ENCODE data around the gene GAPVD1.
"Not testable (repeated sequence)": the region's sequence is repeated elsewhere in the genome, so short reads cannot be mapped to it uniquely, and the experiment has no call there.

GAPVD1 gene

DNA sequence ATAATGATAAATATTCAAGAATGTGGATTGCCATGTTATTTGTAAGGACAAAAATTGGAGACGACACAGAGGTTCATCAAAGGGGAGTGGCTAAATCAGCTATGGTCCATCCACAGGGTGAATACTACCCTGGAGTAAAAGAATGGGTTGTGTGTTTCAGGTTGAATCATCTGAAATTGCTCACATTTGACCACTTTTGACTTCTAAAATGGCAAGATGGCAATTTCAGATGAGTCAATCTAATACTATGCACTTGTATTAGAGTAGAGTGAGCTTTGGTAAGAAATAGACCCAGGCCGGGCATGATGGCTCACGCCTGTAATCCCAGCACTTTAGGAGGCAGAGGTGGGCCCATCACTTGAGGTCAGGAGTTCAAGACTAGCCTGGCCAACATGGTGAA lies 131.8 kb downstream of the GAPVD1 start:
- ChIA-PET CTCF (no interaction called here), POLR2A (no interaction called here)
- no peak overlapping the region for H3K4me3 ChIP-seq (ENCODE audit: low read depth, low read length)
- TF ChIP-seq, protein P1, sequence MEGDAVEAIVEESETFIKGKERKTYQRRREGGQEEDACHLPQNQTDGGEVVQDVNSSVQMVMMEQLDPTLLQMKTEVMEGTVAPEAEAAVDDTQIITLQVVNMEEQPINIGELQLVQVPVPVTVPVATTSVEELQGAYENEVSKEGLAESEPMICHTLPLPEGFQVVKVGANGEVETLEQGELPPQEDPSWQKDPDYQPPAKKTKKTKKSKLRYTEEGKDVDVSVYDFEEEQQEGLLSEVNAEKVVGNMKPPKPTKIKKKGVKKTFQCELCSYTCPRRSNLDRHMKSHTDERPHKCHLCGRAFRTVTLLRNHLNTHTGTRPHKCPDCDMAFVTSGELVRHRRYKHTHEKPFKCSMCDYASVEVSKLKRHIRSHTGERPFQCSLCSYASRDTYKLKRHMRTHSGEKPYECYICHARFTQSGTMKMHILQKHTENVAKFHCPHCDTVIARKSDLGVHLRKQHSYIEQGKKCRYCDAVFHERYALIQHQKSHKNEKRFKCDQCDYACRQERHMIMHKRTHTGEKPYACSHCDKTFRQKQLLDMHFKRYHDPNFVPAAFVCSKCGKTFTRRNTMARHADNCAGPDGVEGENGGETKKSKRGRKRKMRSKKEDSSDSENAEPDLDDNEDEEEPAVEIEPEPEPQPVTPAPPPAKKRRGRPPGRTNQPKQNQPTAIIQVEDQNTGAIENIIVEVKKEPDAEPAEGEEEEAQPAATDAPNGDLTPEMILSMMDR (IDR thresholded peaks at IDR 0.05; ENCODE audit: insufficient read depth, low read length, missing control alignments), result no peak
- no peak for DNase-seq (ENCODE audit: low read depth, low spot score)

DNA sequence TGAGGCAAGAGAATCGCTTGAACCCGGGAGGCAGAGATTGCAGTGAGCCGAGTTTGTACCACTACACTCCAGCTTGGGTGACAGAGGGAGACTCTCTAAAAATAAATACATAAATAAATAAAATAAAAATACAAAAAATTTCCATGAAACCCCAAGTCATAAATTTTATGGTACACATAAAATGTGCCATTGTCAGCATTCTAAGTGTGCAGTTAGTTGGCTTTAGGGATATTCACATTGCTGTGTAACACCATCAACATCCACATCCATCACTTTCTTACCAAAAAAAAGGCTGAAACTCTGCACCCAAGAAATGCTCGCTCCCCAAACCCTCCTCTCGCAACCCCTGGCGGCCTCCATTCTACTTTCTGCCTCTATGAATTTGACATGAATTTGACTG lies 135.2 kb downstream of the GAPVD1 start:
- TF ChIP-seq, protein P1 (IDR thresholded peaks at IDR 0.05; ENCODE audit: insufficient read depth, low read length, missing control alignments), result no peak
- no peak for DNase-seq (ENCODE audit: low read depth, low spot score)
- POLR2A ChIA-PET, result no interaction called here
- no peak overlapping the region for H3K4me3 ChIP-seq (ENCODE audit: low read depth, low read length)
- CTCF ChIA-PET, result no interaction called here

DNA sequence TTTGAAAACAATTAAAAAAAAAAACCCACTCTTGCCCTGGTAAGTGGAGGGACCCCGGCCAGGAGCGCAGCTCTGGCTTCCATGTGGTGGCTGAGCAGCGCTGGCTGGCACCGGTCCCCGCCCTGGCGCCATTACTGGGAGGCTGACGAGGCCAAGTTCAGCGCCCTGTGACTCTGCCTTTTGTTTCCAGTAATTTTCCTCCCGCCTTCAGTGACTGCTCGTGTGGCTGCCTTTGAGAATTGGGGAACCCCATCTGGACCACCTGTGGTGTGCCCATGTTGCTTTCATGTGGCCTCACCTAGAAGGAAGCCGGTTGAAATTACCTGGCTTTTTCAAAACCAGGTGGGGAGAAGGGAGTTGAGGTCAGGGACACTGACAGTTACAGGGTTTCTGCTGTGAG lies 136.1 kb downstream of the GAPVD1 start:
- H3K4me3 ChIP-seq (ENCODE audit: low read depth, low read length), result no peak overlapping the region
- no peak for DNase-seq (ENCODE audit: low read depth, low spot score)
- TF ChIP-seq, protein P1 (IDR thresholded peaks at IDR 0.05; ENCODE audit: insufficient read depth, low read length, missing control alignments), result no peak
- ChIA-PET POLR2A (no interaction called here), CTCF (no interaction called here)

DNA sequence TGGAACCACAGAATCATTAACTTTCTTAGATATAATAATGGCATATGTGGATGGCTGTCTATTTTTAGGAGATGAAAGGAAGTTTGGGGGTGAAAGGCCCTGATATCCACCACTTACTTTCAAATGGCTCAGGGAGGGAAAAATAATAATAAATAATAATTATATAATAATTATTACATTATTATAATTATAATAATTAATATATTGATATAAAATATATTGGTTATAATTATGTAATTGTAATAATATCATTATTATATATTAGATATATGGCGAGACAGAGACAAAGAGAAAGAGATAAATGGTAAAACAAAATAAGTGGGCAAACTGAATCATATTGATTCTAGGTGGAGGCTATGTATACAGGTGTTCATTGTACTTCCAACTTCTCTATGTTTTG lies 136.6 kb downstream of the GAPVD1 start:
- TF ChIP-seq, protein P1 (IDR thresholded peaks at IDR 0.05; ENCODE audit: insufficient read depth, low read length, missing control alignments), result no peak
- H3K4me3 ChIP-seq (ENCODE audit: low read depth, low read length), result no peak overlapping the region
- DNase-seq (ENCODE audit: low read depth, low spot score), result no peak
- POLR2A ChIA-PET, result no interaction called here
- CTCF ChIA-PET, result interaction anchor here (1.6 kb wide), 1 partner anchor 9 kb away, joined by 5 read pairs; no protein-coding TSS in a partner anchor

DNA sequence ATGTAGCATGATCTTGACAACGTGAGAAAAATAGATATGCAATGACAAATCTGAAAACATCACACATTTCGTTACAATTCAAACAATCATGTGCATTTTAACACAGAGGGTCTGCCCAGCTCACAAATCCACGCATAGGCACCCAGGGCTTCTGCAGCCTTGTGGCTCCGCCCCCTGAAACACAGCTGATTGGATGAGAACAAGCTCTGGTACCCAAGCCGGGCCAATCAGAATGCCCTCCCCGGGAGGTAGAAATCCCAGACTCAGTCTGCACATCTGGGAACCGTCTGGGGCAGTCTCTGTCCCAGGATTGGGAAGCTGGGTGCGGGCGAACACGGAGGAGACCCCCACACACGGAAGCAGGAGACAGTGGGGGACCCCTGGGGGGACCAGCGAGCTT lies 137.5 kb downstream of the GAPVD1 start:
- TF ChIP-seq, protein P1 (IDR thresholded peaks at IDR 0.05; ENCODE audit: insufficient read depth, low read length, missing control alignments), result no peak
- no peak overlapping the region for H3K4me3 ChIP-seq (ENCODE audit: low read depth, low read length)
- CTCF ChIA-PET, result interaction anchor here (0.6 to 1.6 kb wide), 2 partner anchors 8 to 15 kb away, joined by 3 to 5 read pairs; no protein-coding TSS in a partner anchor
- DNase-seq (ENCODE audit: low read depth, low spot score), result no peak
- POLR2A ChIA-PET, result no interaction called here

DNA sequence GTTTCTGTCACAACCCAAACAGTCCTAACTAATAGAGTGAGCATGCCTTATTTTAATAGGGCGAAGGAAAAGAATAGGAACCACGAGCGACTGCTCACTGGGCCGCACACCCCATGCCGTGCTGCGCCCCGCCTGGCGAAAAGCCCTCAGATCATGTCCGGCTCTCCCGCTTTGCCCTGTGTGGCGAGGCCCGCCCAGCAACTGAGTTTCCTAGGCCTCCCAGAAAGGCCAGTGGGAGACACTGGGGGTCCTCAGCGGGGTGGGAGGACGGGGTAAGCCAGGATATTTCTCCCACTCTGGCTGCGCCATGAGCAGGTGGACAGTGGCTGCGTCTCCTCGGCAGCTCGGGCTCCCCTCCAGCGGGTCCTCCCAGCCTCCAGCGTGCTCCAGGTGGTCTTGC lies 138.0 kb downstream of the GAPVD1 start:
- TF ChIP-seq, protein P1 (IDR thresholded peaks at IDR 0.05; ENCODE audit: insufficient read depth, low read length, missing control alignments), result no peak
- H3K4me3 ChIP-seq (ENCODE audit: low read depth, low read length), result no peak overlapping the region
- DNase-seq (ENCODE audit: low read depth, low spot score), result no peak
- CTCF ChIA-PET, result interaction anchor here (0.6 to 1.6 kb wide), 2 partner anchors 8 to 15 kb away, joined by 3 to 5 read pairs; no protein-coding TSS in a partner anchor
- POLR2A ChIA-PET, result no interaction called here

DNA sequence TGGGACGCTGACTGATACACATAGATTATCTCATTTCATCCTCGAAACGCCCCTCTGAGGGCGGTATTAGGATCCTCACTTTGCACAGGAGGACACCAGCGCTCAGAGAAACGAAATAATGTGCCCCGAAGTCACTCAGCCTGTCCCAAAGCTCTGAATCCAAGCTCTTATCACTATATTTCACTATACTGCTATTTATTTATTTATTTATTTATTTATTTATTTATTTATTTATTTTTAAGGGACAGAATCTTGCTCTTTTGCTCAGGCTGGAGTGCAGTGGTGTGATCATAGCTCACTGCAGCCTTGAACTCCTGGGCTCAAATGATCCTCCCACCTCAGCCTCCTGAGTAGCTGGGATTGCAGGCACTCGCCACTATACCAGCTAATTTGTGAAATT lies 138.6 kb downstream of the GAPVD1 start:
- DNase-seq (ENCODE audit: low read depth, low spot score); POLR2A ChIA-PET; CTCF ChIA-PET; H3K4me3 ChIP-seq (ENCODE audit: low read depth, low read length): not testable (repeated sequence)

All from AG04449 (cell line).